AG09319 (cell line): ENCODE results near the gene CERS4.
"Not testable (repeated sequence)": the region's sequence is repeated elsewhere in the genome, so short reads cannot be mapped to it uniquely, and the experiment has no call there.

ENCODE experiments used
- DNase-seq: peaks from one replicate; pipeline ENCODE4 v3.0.0-alpha.2; 2010; ENCODE audit warnings: low read depth; ENCODE audit errors: extremely low read depth
- TF ChIP-seq, protein P1 (sequence below): IDR thresholded peaks from 2 replicates; pipeline ENCODE4 v1.5.1; 2011; ENCODE audit warnings: low read depth, mild to moderate bottlenecking, inconsistent platforms, low read length, moderate library complexity

The CERS4 gene

DNA sequence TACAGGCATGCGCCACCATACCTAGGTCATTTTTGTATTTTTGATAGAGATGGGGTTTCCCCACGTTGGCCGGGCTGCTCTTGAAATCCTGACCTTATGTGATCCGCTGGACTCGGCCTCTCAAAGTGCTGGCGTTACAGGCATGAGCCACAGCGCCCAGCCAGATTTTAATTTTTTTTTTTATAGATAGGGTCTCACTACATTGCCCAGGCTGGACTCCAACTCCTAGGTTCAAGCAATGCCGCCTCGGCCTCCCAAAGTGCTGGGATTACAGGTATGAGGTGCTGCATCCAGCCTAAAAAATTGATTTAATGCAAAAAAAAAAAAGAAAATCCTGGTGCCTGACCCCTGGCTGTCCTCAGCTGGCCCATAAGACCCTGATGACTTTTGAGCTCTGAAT, 24.9 kb upstream of the CERS4 start:
- DNase-seq, result no peak
- TF ChIP-seq, protein P1, sequence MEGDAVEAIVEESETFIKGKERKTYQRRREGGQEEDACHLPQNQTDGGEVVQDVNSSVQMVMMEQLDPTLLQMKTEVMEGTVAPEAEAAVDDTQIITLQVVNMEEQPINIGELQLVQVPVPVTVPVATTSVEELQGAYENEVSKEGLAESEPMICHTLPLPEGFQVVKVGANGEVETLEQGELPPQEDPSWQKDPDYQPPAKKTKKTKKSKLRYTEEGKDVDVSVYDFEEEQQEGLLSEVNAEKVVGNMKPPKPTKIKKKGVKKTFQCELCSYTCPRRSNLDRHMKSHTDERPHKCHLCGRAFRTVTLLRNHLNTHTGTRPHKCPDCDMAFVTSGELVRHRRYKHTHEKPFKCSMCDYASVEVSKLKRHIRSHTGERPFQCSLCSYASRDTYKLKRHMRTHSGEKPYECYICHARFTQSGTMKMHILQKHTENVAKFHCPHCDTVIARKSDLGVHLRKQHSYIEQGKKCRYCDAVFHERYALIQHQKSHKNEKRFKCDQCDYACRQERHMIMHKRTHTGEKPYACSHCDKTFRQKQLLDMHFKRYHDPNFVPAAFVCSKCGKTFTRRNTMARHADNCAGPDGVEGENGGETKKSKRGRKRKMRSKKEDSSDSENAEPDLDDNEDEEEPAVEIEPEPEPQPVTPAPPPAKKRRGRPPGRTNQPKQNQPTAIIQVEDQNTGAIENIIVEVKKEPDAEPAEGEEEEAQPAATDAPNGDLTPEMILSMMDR, result no peak

DNA sequence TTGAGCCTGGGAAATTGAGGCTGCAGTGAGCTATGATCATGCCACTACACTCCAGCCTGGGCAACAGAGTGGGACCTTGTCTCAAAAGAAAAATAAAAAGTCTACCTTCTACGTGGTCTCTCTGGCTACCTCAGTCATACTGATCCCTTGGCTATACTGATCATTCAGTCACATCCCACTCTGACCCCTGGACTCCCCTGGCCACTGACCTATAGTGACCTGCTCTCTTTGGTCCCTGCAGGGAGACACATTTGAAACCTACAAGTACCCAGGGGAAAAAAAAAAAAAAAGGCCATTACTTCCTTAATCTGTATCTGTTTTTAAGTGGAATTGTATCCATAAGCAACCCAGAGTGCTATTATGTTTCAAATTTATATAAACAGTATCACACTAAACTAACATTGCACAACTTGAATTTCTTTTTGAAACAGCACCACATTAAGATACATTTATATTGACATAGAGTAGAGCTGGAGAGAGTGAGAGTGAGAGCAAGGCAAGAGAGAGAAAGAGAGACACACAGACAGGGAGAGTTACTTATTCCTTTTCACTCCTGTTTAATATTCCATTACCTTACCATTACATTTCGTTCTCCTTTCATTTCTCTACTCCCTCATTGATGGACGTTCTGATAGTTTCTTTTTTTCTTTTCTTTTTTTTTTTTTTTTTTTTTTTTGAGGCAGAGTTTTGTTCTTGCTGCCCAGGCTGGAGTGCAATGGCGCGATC, 23.7 kb upstream of the CERS4 start:
- TF ChIP-seq, protein P1, result no peak
- DNase-seq, result no peak

DNA sequence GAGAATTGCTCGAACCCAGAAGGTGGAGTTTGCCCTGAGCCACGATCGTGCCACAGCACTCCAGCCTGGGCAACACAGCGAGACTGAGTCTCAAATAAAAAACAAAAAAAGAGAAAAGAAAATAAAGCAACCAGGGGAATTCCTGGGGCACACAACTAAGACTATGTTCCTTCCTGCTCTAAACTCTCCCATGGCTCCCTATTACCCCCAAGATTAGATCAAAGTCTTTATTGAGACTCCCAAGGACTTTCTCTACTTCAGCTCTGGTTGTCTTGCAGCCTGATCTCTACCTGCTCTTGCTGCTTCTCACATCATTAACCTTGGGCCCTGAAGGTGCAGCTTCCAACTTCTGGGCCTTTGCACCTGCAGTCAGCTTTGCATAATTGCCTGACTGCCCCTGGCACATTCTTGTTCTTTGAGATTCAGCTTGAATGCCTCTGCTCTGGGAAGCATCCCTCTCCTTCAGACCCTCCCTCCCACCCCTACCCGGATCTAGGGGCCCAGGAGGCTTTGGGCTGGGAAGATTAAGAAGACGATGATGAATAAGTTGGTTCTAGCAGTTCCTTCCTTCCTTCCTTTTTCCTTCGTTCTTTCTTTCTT, 16.8 kb upstream of the CERS4 start:
- TF ChIP-seq, protein P1, result no peak

DNA sequence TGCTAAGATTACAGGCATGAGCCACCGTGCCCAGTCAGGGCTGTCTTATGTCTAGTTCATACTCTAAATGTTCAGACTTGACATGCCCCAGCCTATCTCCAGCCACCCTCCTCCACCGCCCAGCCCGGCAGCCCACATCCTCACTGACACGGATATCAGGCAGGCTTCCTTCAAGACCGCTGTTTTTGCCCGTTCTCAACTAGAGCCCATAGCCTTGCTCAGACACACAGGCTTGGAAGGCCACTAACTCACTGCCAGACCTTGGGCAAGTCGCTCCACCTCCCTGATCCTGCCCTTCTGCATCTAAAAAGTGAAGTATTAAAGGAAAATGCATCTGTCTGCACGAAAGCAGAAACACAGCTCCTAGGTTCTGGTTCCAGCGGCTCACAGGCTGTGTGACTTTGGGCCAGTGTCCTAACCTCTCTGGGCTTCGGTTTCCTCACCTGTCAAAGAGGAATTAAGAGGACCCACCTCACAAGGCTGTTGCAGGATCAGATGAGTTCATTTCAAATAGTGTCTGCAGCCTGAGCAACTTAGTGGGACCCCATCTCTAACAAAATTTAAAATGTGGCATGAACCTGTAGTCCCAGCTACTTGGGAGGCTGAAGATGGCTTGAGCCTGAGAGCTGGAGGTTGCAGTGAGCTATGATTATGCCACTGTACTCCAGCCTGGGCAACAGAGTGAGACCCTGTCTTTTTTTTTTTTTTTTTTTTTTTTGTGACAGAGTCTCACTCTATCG, 14.5 kb upstream of the CERS4 start:
- TF ChIP-seq, protein P1, result no peak
- DNase-seq, result no peak

More for the DNA sequence above, 16.8 kb upstream of the CERS4 start:
- DNase-seq, result no peak

DNA sequence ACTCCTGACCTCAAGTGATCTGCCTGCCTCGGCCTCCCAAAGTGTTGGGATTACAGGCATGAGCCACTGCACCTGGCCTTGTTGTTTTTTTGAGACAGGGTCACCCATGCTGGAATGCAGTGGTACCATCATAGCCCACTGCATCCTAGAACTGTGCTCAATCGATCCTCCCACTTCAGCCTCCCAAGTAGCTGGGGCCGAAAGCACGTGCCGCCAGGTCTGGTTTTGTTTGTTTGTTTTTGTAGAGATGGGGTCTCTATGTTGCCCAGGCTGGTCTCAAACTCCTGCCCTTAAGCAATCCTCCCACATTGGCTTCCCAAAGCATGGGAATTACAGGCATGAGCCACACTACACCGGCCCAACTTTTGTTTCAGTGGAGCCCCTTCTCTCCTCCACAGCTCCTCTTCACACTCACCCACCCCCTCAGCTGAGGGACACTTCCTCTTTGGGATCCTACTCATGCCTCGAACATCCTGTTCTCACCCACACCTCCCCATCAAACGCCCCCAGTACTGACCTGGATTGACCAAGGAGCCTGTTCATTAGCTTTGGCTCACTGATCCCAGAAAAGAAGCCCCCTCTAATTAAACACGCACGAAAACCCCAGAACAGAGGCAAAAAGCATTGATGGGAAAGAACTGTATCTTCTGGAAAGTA, 12.8 kb upstream of the CERS4 start:
- TF ChIP-seq, protein P1, result no peak
- no peak for DNase-seq

DNA sequence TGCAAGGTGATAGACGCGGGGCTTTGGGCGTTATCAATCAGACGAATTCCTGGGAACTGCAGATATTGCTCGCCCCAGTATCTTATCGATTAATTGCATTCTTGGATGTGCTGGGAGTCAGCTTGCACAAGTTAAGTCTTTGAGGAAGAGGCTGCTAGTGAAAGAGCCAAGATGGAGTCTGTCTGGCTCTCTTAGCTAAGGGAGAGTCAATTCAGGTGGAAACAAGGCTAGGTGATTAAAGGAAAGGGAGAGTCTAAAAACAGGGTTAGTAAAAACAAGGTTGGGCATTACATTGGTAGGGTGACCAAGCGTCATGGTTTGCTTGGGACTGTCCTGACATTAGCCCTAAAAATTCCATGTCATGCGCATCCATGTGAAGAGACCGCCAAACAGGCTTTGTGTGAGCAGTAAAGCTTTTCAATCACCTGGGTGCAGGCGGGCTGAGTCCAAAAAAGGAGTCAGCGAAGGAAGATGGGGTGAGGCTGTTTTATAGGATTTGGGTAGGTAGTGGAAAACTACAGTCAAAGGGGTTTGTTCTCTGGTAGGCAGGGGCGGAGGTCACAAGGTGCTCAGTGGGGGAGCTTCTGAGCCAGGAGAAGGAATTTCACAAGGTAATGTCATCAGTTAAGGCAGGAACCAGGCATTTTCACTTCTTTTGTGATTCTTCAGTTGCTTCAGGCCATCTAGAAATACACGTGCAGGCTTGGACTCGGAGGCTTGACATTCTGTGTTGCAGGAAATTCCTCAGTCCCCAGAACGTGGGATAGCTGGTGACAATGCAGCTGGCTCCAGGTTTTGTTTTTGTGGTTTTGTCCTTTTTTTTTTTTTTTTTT, 5.7 kb upstream of the CERS4 start:
- DNase-seq, result not testable (repeated sequence)

DNA sequence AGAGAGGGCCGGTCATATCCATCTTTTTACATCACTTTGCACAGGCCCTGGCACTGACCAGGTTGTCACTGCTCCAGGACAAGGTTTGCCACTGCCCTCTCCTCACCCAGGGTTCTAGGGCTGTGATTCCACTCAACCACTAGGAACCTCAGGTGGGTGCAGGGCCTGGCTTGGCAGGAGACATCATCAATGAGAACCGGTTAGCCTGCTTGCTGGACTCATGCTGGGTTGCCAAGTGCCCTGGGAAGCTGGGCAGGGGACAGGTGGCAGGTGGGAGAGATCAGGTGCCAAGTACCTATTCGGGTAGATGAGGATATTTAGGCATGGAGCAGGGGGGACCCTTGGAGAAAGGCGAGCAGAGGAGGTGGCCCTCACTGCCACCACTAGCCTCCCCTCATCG, 4.2 kb upstream of the CERS4 start:
- DNase-seq, result no peak
- TF ChIP-seq, protein P1, result no peak
